HG03520 (cell line): ENCODE measurements around the gene IGSF23.

ENCODE experiments used
- ATAC-seq: cut with Tn5 transposase; IDR thresholded peaks from one replicate; pipeline ENCODE4 v1.9.1; 2021; ENCODE audit warnings: mild to moderate bottlenecking, moderate library complexity; ENCODE audit not compliant: unreplicated experiment

Gene IGSF23

GRCh38 chr19:44613295-44614178 is at the start of gene IGSF23:
IGSF23 (plus strand) TSS chr19:44613563; CDS start chr19:44613646, 83 bp downstream.
- ATAC-seq = no peak

GRCh38 chr19:44566984-44567383 is 46.4 kb upstream of the IGSF23 start:
- no peak for ATAC-seq

- no peak for ATAC-seq
Observed at GRCh38 chr19:44567745-44568144, 45.6 kb upstream of the IGSF23 start.

GRCh38 chr19:44570603-44570983 is 42.8 kb upstream of the IGSF23 start:
- ATAC-seq = no peak

GRCh38 chr19:44570984-44571684 is 42.2 kb upstream of the IGSF23 start:
- no peak for ATAC-seq

- no peak for ATAC-seq
Observed at GRCh38 chr19:44571830-44572580, 41.4 kb upstream of the IGSF23 start.

GRCh38 chr19:44572581-44572900 is 40.8 kb upstream of the IGSF23 start:
- no peak for ATAC-seq

- no peak for ATAC-seq
Observed at GRCh38 chr19:44573183-44573582, 40.2 kb upstream of the IGSF23 start.

GRCh38 chr19:44573627-44574026 is 39.7 kb upstream of the IGSF23 start:
- no peak for ATAC-seq

GRCh38 chr19:44574186-44574950 is 39.0 kb upstream of the IGSF23 start:
- ATAC-seq = no peak

- ATAC-seq = no peak
Observed at GRCh38 chr19:44575116-44575700, 38.2 kb upstream of the IGSF23 start.

GRCh38 chr19:44576843-44577565 is 36.4 kb upstream of the IGSF23 start:
- ATAC-seq = no peak

- ATAC-seq = no peak
Observed at GRCh38 chr19:44577566-44577874, 35.8 kb upstream of the IGSF23 start.

GRCh38 chr19:44579663-44580365 is 33.5 kb upstream of the IGSF23 start:
- no peak for ATAC-seq

- no peak for ATAC-seq
Observed at GRCh38 chr19:44580366-44580895, 32.9 kb upstream of the IGSF23 start.

GRCh38 chr19:44581288-44581687 is 32.1 kb upstream of the IGSF23 start:
- no peak for ATAC-seq

GRCh38 chr19:44582581-44583265 is 30.6 kb upstream of the IGSF23 start:
- ATAC-seq = no peak

- ATAC-seq = no peak
Observed at GRCh38 chr19:44585371-44586133, 27.8 kb upstream of the IGSF23 start.
